ENCODE measurements around the gene ABCG1.

ABCG1 gene

GRCh38 chr21:42254083-42254482 is 35.1 kb downstream of the ABCG1 start:
- DNase-seq, result no peak

- no peak for DNase-seq
These were observed 36.0 kb downstream of the ABCG1 start for GRCh38 chr21:42254651-42255601.

- DNase-seq, result no peak
These were observed 36.9 kb downstream of the ABCG1 start for GRCh38 chr21:42255825-42256224.

GRCh38 chr21:42256316-42256715 is 37.4 kb downstream of the ABCG1 start:
- no peak for DNase-seq

GRCh38 chr21:42257091-42257765 is 38.3 kb downstream of the ABCG1 start:
- no peak for DNase-seq

GRCh38 chr21:42258150-42258884 is 39.4 kb downstream of the ABCG1 start:
- peak; percentile 91 for DNase-seq

GRCh38 chr21:42258885-42259407 is 40.0 kb downstream of the ABCG1 start:
- no peak for DNase-seq

- DNase-seq, result no peak
These were observed 41.2 kb downstream of the ABCG1 start for GRCh38 chr21:42260121-42260520.

GRCh38 chr21:42261829-42262200 is 42.9 kb downstream of the ABCG1 start:
- no peak for DNase-seq

- DNase-seq, result no peak
These were observed 43.9 kb downstream of the ABCG1 start for GRCh38 chr21:42262831-42263231.

- DNase-seq, result no peak
These were observed 44.7 kb downstream of the ABCG1 start for GRCh38 chr21:42263591-42264131.

- no peak for DNase-seq
These were observed 45.6 kb downstream of the ABCG1 start for GRCh38 chr21:42264245-42265195.

- DNase-seq, result no peak
These were observed 46.4 kb downstream of the ABCG1 start for GRCh38 chr21:42265231-42265812.

- DNase-seq, result no peak
These were observed 48.1 kb downstream of the ABCG1 start for GRCh38 chr21:42266971-42267556.

- DNase-seq, result no peak
These were observed 50.4 kb downstream of the ABCG1 start for GRCh38 chr21:42269386-42269785.

GRCh38 chr21:42271065-42271464 is 52.1 kb downstream of the ABCG1 start:
- no peak for DNase-seq

GRCh38 chr21:42272109-42272962 is 53.4 kb downstream of the ABCG1 start:
- no peak for DNase-seq

- no peak for DNase-seq
These were observed 54.2 kb downstream of the ABCG1 start for GRCh38 chr21:42272984-42273600.

- DNase-seq, result no peak
These were observed 57.1 kb downstream of the ABCG1 start for GRCh38 chr21:42276076-42276475.

All from activated CD8-positive, alpha-beta memory T cell treated with anti-CD3 and anti-CD28 coated beads, Interleukin-2, amount 50 U/mL, for 48 hours (primary cell).